HEK293 (cell line): Measurements from ENCODE around the gene IGF1R.

Source experiments
- CTCF ChIA-PET: fragments of 350-600 bp; formaldehyde crosslinking; extraction: SDS; loops from one replicate; lab custom pipeline; 2021; ENCODE audit warnings: antibody characterized with exemption; lab: Yijun Ruan, JAX
- POLR2A ChIA-PET: fragments of 300-600 bp; formaldehyde crosslinking; extraction: SDS; loops from one replicate; lab custom pipeline; 2020; ENCODE audit warnings: antibody characterized with exemption, inconsistent platforms; lab: Yijun Ruan, JAX
- H3K27ac ChIP-seq: fragments of 200-500 bp; sonication (Bioruptor generic); 2 replicates; pipeline ENCODE4 v1.5.1; 2014; ENCODE audit warnings: low read depth, low read length, control low read depth, inconsistent platforms; ENCODE audit errors: extremely low read depth
- H3K36me3 ChIP-seq, 2 experiments: fragments of 200-500 bp in 1 of 2; sonication (Bioruptor generic) in 1 of 2; 1 replicate in 1 of 2; 2 replicates in 1 of 2; pipeline ENCODE4 v1.5.1; 2014 to 2017; ENCODE audit warnings: inconsistent platforms in 2 of 2, low read length in 2 of 2; ENCODE audit not compliant: control insufficient read depth in 2 of 2, insufficient read depth in 1 of 2
- H3K4me1 ChIP-seq: fragments of 200-500 bp; sonication (Bioruptor generic); 2 replicates; pipeline ENCODE4 v1.5.1; 2014; ENCODE audit warnings: mild to moderate bottlenecking, low read length, inconsistent platforms; ENCODE audit not compliant: control insufficient read depth, insufficient read depth
- H3K4me3 ChIP-seq: 2 replicates; pipeline ENCODE4 v1.5.1; 2011; ENCODE audit warnings: low read depth, mild to moderate bottlenecking, control low read depth, low read length, moderate library complexity
- H3K9me3 ChIP-seq: fragments of 200-500 bp; sonication (Bioruptor generic); 2 replicates; pipeline ENCODE4 v1.5.1; 2014; ENCODE audit warnings: low read depth, low read length, inconsistent platforms; ENCODE audit not compliant: control insufficient read depth, insufficient read depth
- FEZF1 ChIP-seq: fragments of 450-650 bp; formaldehyde crosslinking; IDR thresholded peaks from 2 replicates; pipeline ENCODE4 v1.5.1; 2016; ENCODE audit warnings: missing biosample characterization, missing genetic modification characterization
- KLF10 ChIP-seq: fragments of 450-650 bp; IDR thresholded peaks from 2 replicates; pipeline ENCODE4 v1.5.1; 2018; ENCODE audit warnings: missing biosample characterization, mild to moderate bottlenecking, missing genetic modification characterization
- KLF9 ChIP-seq: fragments of 450-650 bp; formaldehyde crosslinking; IDR thresholded peaks from 2 replicates; pipeline ENCODE4 v1.5.1; 2016; ENCODE audit warnings: missing biosample characterization, missing genetic modification characterization, low read depth
- PRDM2 ChIP-seq: fragments of 450-650 bp; formaldehyde crosslinking; IDR thresholded peaks from 2 replicates; pipeline ENCODE4 v1.5.1; 2016; ENCODE audit warnings: missing biosample characterization, missing genetic modification characterization, borderline replicate concordance
- RBAK ChIP-seq: fragments of 450-650 bp; formaldehyde crosslinking; IDR thresholded peaks from 2 replicates; pipeline ENCODE4 v1.5.1; 2016; ENCODE audit warnings: missing biosample characterization, missing genetic modification characterization
- REPIN1 ChIP-seq: fragments of 450-650 bp; formaldehyde crosslinking; IDR thresholded peaks from 2 replicates; pipeline ENCODE4 v1.5.1; 2017; ENCODE audit warnings: missing biosample characterization, missing genetic modification characterization, low read depth
- SP7 ChIP-seq: fragments of 450-650 bp; formaldehyde crosslinking; IDR thresholded peaks from 2 replicates; pipeline ENCODE4 v1.5.1; 2016; ENCODE audit warnings: missing biosample characterization, missing genetic modification characterization
- TRIM28 ChIP-seq: IDR thresholded peaks from 2 replicates; pipeline ENCODE4 v1.6.1; 2011; ENCODE audit warnings: low read length, control low read depth, borderline replicate concordance
- ZBTB17 ChIP-seq: fragments of 450-650 bp; formaldehyde crosslinking; IDR thresholded peaks from 2 replicates; pipeline ENCODE4 v1.5.1; 2016; ENCODE audit warnings: missing biosample characterization, missing genetic modification characterization
- ZBTB21 ChIP-seq: fragments of 450-650 bp; formaldehyde crosslinking; IDR thresholded peaks from 2 replicates; pipeline ENCODE4 v1.5.1; 2017; ENCODE audit warnings: missing biosample characterization, missing genetic modification characterization
- ZNF133 ChIP-seq: fragments of 450-650 bp; formaldehyde crosslinking; IDR thresholded peaks from 2 replicates; pipeline ENCODE4 v1.5.1; 2016; ENCODE audit warnings: missing biosample characterization, missing genetic modification characterization
- ZNF16 ChIP-seq: fragments of 450-650 bp; formaldehyde crosslinking; IDR thresholded peaks from 2 replicates; pipeline ENCODE4 v1.5.1; 2016; ENCODE audit warnings: low read depth, missing biosample characterization, missing genetic modification characterization
- ZNF2 ChIP-seq: fragments of 450-650 bp; formaldehyde crosslinking; IDR thresholded peaks from 2 replicates; pipeline ENCODE4 v1.5.1; 2016; ENCODE audit warnings: missing biosample characterization, missing genetic modification characterization
- ZNF280C ChIP-seq: fragments of 450-650 bp; formaldehyde crosslinking; IDR thresholded peaks from 2 replicates; pipeline ENCODE4 v1.5.1; 2016; ENCODE audit warnings: missing biosample characterization, missing genetic modification characterization
- ZNF341 ChIP-seq: fragments of 450-650 bp; formaldehyde crosslinking; IDR thresholded peaks from 2 replicates; pipeline ENCODE4; 2016; ENCODE audit warnings: low read depth, missing biosample characterization, missing genetic modification characterization
- ZNF366 ChIP-seq: fragments of 450-650 bp; formaldehyde crosslinking; conservative IDR thresholded peaks from 2 replicates; pipeline ENCODE4 v1.5.1; 2016; ENCODE audit warnings: missing biosample characterization, missing genetic modification characterization
- ZNF391 ChIP-seq: fragments of 450-650 bp; formaldehyde crosslinking; IDR thresholded peaks from 2 replicates; pipeline ENCODE4 v1.5.1; 2016; ENCODE audit warnings: low read depth, missing biosample characterization, missing genetic modification characterization, borderline replicate concordance
- ZNF433 ChIP-seq: fragments of 450-650 bp; formaldehyde crosslinking; IDR thresholded peaks from 2 replicates; pipeline ENCODE4 v1.5.1; 2016; ENCODE audit warnings: missing biosample characterization, missing genetic modification characterization, low read depth
- ZNF48 ChIP-seq: fragments of 450-650 bp; formaldehyde crosslinking; IDR thresholded peaks from 2 replicates; pipeline ENCODE4 v1.5.1; 2016; ENCODE audit warnings: missing biosample characterization, missing genetic modification characterization
- ZNF747 ChIP-seq: fragments of 450-650 bp; formaldehyde crosslinking; IDR thresholded peaks from 2 replicates; pipeline ENCODE4 v1.5.1; 2016; ENCODE audit warnings: missing biosample characterization, missing genetic modification characterization
- ZSCAN23 ChIP-seq: fragments of 450-650 bp; formaldehyde crosslinking; IDR thresholded peaks from 2 replicates; pipeline ENCODE4 v1.5.1; 2016; ENCODE audit warnings: missing biosample characterization, missing genetic modification characterization

Gene IGF1R

GRCh38 chr15:98931004-98931403 is 282.7 kb downstream of the IGF1R start:
- H3K36me3 ChIP-seq: peaks cover 6 to 83% of the 10 kb centered on the region in 2 experiments
- no peak overlapping the region for H3K27ac ChIP-seq
- H3K4me1 ChIP-seq: no peaks in the 10 kb centered on the region
- H3K9me3 ChIP-seq: no peaks in the 10 kb centered on the region
- ChIA-PET CTCF (interaction anchor here (1.1 kb wide), 1 partner anchor 49 kb away, joined by 3 read pairs; no protein-coding TSS in a partner anchor), POLR2A (no interaction called here)
- H3K4me3 ChIP-seq: no peak overlapping the region
- TF ChIP-seq PRDM2 (tag by site-specific recombination): no peak
- TF ChIP-seq ZNF2 (tag by site-specific recombination): no peak
- no peak for TF ChIP-seq ZNF391
- TF ChIP-seq ZNF747: no peak
- TF ChIP-seq RBAK: no peak

GRCh38 chr15:98933406-98933805 is 285.1 kb downstream of the IGF1R start:
- Histone ChIP-seq H3K27ac (no peak overlapping the region), H3K9me3 (no peaks in the 10 kb centered on the region), H3K4me3 (no peak overlapping the region), H3K36me3 (peaks cover 4 to 81% of the 10 kb centered on the region in 2 experiments), H3K4me1 (no peaks in the 10 kb centered on the region)
- CTCF ChIA-PET: no interaction called here
- POLR2A ChIA-PET: no interaction called here
- no peak for TF ChIP-seq ZNF280C (tag by site-specific recombination)
- no peak for TF ChIP-seq TRIM28
- no peak for TF ChIP-seq FEZF1
- TF ChIP-seq KLF10: no peak
- TF ChIP-seq ZNF433 (tag by site-specific recombination): no peak
- no peak for TF ChIP-seq ZNF341 (tag by site-specific recombination)
- TF ChIP-seq SP7 (tag by site-specific recombination): no peak
- TF ChIP-seq ZNF16: no peak
- TF ChIP-seq ZBTB21 (tag by site-specific recombination): no peak
- TF ChIP-seq KLF9 (tag by site-specific recombination): no peak
- no peak for TF ChIP-seq REPIN1 (tag by site-specific recombination)
- TF ChIP-seq ZSCAN23 (tag by site-specific recombination): no peak
- TF ChIP-seq ZNF133 (tag by site-specific recombination): no peak
- TF ChIP-seq ZNF366: no peak
- no peak for TF ChIP-seq ZBTB17
- TF ChIP-seq ZNF48 (tag by site-specific recombination): no peak
